Measurements from ENCODE around the gene NACA2.

NACA2 gene

DNA sequence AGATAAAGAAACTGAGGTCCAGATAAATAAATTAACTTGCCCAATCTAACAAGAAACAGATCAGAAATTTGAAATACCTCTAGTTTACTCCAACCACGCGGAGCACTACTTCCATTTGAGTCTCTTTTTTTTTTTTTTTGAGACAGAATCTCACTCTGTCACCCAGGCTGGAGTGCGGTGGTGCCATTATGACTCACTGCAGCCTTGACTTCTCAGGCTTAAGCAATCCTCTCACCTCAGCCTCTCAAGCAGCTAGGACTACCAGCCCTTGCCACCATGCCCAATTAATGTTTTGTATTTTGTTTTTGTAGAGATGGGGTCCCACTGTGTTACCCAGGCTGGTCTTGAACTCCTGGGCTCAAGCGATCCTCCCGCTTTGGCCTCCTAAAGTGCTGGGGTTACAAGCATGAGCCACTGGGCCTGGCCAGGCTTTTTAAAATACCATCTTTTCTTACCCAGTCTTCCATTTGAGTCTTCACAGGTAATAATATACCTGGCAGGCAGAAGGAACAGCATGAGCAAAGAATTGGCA, 3.3 kb upstream of the NACA2 start:
- H3K79me1 ChIP-seq (replicated peaks; ENCODE audit: low read length, poor library complexity, severe bottlenecking), result no peaks in the 10 kb centered on the region
- no peaks in the 10 kb centered on the region for H3K36me3 ChIP-seq (ENCODE audit: control insufficient read depth in 1 of 2, insufficient read depth in 2 of 2, low read depth in 1 of 2, low read length in 2 of 2)
- no peak overlapping the region for H4K91ac ChIP-seq (ENCODE audit: low read length)
- peaks cover 35 to 92% of the 10 kb centered on the region in 2 experiments for H3K27me3 ChIP-seq (ENCODE audit: control insufficient read depth in 1 of 2, insufficient read depth in 1 of 2, low read length in 2 of 2)
- no peak overlapping the region for H2BK15ac ChIP-seq (ENCODE audit: low read depth, poor library complexity, severe bottlenecking)
- no peak overlapping the region for H3K23ac ChIP-seq (ENCODE audit: low read length in 2 of 2)
- no peak overlapping the region for H2BK120ac ChIP-seq (ENCODE audit: low read depth, low read length)
- no peak overlapping the region for H2BK12ac ChIP-seq (ENCODE audit: low read length in 2 of 2)
- no peak overlapping the region for H4K8ac ChIP-seq (ENCODE audit: low read length)
- H2BK5ac ChIP-seq (ENCODE audit: low read depth, low read length, poor library complexity, severe bottlenecking), result no peak overlapping the region
- H3K4me2 ChIP-seq (ENCODE audit: low read length, poor library complexity, severe bottlenecking), result no peak overlapping the region
- H3K18ac ChIP-seq (ENCODE audit: low read depth in 1 of 2, low read length in 2 of 2), result no peak overlapping the region
- no peak overlapping the region for H2AFZ ChIP-seq (ENCODE audit: low read depth, low read length)
- H3K4me1 ChIP-seq (ENCODE audit: control insufficient read depth, insufficient read depth, low read depth, low read length), result peaks cover 3% of the 10 kb centered on the region
- WGBS, result 87% methylated on average over 5 of the region's 5 CpGs
- no peak overlapping the region for H2AK5ac ChIP-seq (ENCODE audit: low read length, severe bottlenecking)
- no peak overlapping the region for H3K27ac ChIP-seq (ENCODE audit: low read length, poor library complexity, severe bottlenecking)
- no peak overlapping the region for H3K4me3 ChIP-seq (ENCODE audit: insufficient read depth in 1 of 2, low read depth in 1 of 2, low read length in 2 of 2)
- no peak overlapping the region for H3K9ac ChIP-seq (ENCODE audit: low read length)
- DNase-seq, result no peak
- H3K4ac ChIP-seq (ENCODE audit: low read depth in 1 of 2, low read length in 2 of 2), result no peak overlapping the region
- H3K14ac ChIP-seq (ENCODE audit: low read length in 2 of 2), result no peak overlapping the region
- no peaks in the 10 kb centered on the region for H3K9me3 ChIP-seq (ENCODE audit: control insufficient read depth, low read length)

- H2AK5ac ChIP-seq (ENCODE audit: low read length, severe bottlenecking), result no peak overlapping the region
- H3K4me1 ChIP-seq (ENCODE audit: control insufficient read depth, insufficient read depth, low read depth, low read length), result peaks cover 3% of the 10 kb centered on the region
- no peak for DNase-seq
- no peak overlapping the region for H4K8ac ChIP-seq (ENCODE audit: low read length)
- H2BK5ac ChIP-seq (ENCODE audit: low read depth, low read length, poor library complexity, severe bottlenecking), result no peak overlapping the region
- no peak overlapping the region for H2BK12ac ChIP-seq (ENCODE audit: low read length in 2 of 2)
- no peak overlapping the region for H3K9ac ChIP-seq (ENCODE audit: low read length)
- no peak overlapping the region for H4K91ac ChIP-seq (ENCODE audit: low read length)
- no peak overlapping the region for H2BK15ac ChIP-seq (ENCODE audit: low read depth, poor library complexity, severe bottlenecking)
- no peaks in the 10 kb centered on the region for H3K36me3 ChIP-seq (ENCODE audit: control insufficient read depth in 1 of 2, insufficient read depth in 2 of 2, low read depth in 1 of 2, low read length in 2 of 2)
- H3K27ac ChIP-seq (ENCODE audit: low read length, poor library complexity, severe bottlenecking), result no peak overlapping the region
- no peak overlapping the region for H2AFZ ChIP-seq (ENCODE audit: low read depth, low read length)
- peak overlapping the region in 1 of 2 experiments; percentile 26 for H3K14ac ChIP-seq (ENCODE audit: low read length in 2 of 2)
- no peak overlapping the region for H3K23ac ChIP-seq (ENCODE audit: low read length in 2 of 2)
- no peak overlapping the region for H2BK120ac ChIP-seq (ENCODE audit: low read depth, low read length)
- no peaks in the 10 kb centered on the region for H3K9me3 ChIP-seq (ENCODE audit: control insufficient read depth, low read length)
- peak overlapping the region in 1 of 2 experiments; percentile 21 for H3K4ac ChIP-seq (ENCODE audit: low read depth in 1 of 2, low read length in 2 of 2)
- H3K4me2 ChIP-seq (ENCODE audit: low read length, poor library complexity, severe bottlenecking), result no peak overlapping the region
- no peaks in the 10 kb centered on the region for H3K79me1 ChIP-seq (replicated peaks; ENCODE audit: low read length, poor library complexity, severe bottlenecking)
- no peak overlapping the region for H3K4me3 ChIP-seq (ENCODE audit: insufficient read depth in 1 of 2, low read depth in 1 of 2, low read length in 2 of 2)
- H3K18ac ChIP-seq (ENCODE audit: low read depth in 1 of 2, low read length in 2 of 2), result no peak overlapping the region
- WGBS, result 90% methylated on average over 7 of the region's 7 CpGs
- peaks cover 28 to 90% of the 10 kb centered on the region in 2 experiments for H3K27me3 ChIP-seq (ENCODE audit: control insufficient read depth in 1 of 2, insufficient read depth in 1 of 2, low read length in 2 of 2)
These were observed 2.4 kb upstream of the NACA2 start for GRCh38 chr17:61593426-61593825.

GRCh38 chr17:61591930-61592329, 911 bp upstream of the NACA2 start:
- Histone ChIP-seq H2BK5ac (ENCODE audit: low read depth, low read length, poor library complexity, severe bottlenecking) (no peak overlapping the region), H2BK15ac (ENCODE audit: low read depth, poor library complexity, severe bottlenecking) (no peak overlapping the region), H3K79me1 (replicated peaks; ENCODE audit: low read length, poor library complexity, severe bottlenecking) (no peaks in the 10 kb centered on the region), H3K9ac (ENCODE audit: low read length) (no peak overlapping the region), H3K9me3 (ENCODE audit: control insufficient read depth, low read length) (no peaks in the 10 kb centered on the region), H3K4me1 (ENCODE audit: control insufficient read depth, insufficient read depth, low read depth, low read length) (peaks cover 3% of the 10 kb centered on the region), H4K91ac (ENCODE audit: low read length) (no peak overlapping the region), H3K27ac (ENCODE audit: low read length, poor library complexity, severe bottlenecking) (no peak overlapping the region), H3K4ac (ENCODE audit: low read depth in 1 of 2, low read length in 2 of 2) (no peak overlapping the region), H3K36me3 (ENCODE audit: control insufficient read depth in 1 of 2, insufficient read depth in 2 of 2, low read depth in 1 of 2, low read length in 2 of 2) (no peaks in the 10 kb centered on the region), H4K8ac (ENCODE audit: low read length) (no peak overlapping the region), H3K4me3 (ENCODE audit: insufficient read depth in 1 of 2, low read depth in 1 of 2, low read length in 2 of 2) (no peak overlapping the region), H3K14ac (ENCODE audit: low read length in 2 of 2) (no peak overlapping the region), H3K18ac (ENCODE audit: low read depth in 1 of 2, low read length in 2 of 2) (no peak overlapping the region), H2BK12ac (ENCODE audit: low read length in 2 of 2) (no peak overlapping the region), H2AK5ac (ENCODE audit: low read length, severe bottlenecking) (no peak overlapping the region), H3K23ac (ENCODE audit: low read length in 2 of 2) (no peak overlapping the region), H2BK120ac (ENCODE audit: low read depth, low read length) (no peak overlapping the region), H3K4me2 (ENCODE audit: low read length, poor library complexity, severe bottlenecking) (no peak overlapping the region), H3K27me3 (ENCODE audit: control insufficient read depth in 1 of 2, insufficient read depth in 1 of 2, low read length in 2 of 2) (peaks cover 28 to 90% of the 10 kb centered on the region in 2 experiments), H2AFZ (ENCODE audit: low read depth, low read length) (no peak overlapping the region)
- 91% methylated on average over 8 of the region's 8 CpGs for WGBS
- DNase-seq, result no peak

DNA sequence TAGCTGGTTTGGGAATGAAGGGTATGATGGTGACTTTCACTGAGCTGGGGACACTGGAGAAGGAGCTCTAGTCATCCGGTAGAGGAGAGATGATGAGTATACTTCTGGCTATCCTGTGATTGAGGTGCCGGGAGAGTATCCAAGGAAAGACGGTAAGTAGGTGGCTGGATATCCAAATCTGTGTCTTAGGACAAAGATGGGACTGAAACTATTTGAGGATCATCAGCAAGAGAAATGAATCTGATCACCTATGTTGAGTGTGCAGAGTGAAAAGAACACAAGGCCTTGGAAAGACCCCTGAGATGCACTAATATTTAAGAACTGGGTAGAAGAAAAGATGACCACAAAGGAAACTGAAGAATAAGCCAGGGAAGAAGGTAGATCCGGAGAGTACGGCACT, 1.0 kb downstream of the NACA2 start:
- no peak overlapping the region for H3K18ac ChIP-seq (ENCODE audit: low read depth in 1 of 2, low read length in 2 of 2)
- no peak overlapping the region for H3K4me2 ChIP-seq (ENCODE audit: low read length, poor library complexity, severe bottlenecking)
- no peak overlapping the region for H3K14ac ChIP-seq (ENCODE audit: low read length in 2 of 2)

More for the DNA sequence above, 1.0 kb downstream of the NACA2 start:
- Histone ChIP-seq H2BK15ac (ENCODE audit: low read depth, poor library complexity, severe bottlenecking) (no peak overlapping the region), H3K23ac (ENCODE audit: low read length in 2 of 2) (no peak overlapping the region), H3K9me3 (ENCODE audit: control insufficient read depth, low read length) (no peaks in the 10 kb centered on the region), H2BK12ac (ENCODE audit: low read length in 2 of 2) (no peak overlapping the region), H3K4me1 (ENCODE audit: control insufficient read depth, insufficient read depth, low read depth, low read length) (peaks cover 3% of the 10 kb centered on the region), H4K8ac (ENCODE audit: low read length) (no peak overlapping the region), H3K27ac (ENCODE audit: low read length, poor library complexity, severe bottlenecking) (no peak overlapping the region), H2AFZ (ENCODE audit: low read depth, low read length) (no peak overlapping the region), H4K91ac (ENCODE audit: low read length) (no peak overlapping the region), H3K9ac (ENCODE audit: low read length) (no peak overlapping the region), H3K4ac (ENCODE audit: low read depth in 1 of 2, low read length in 2 of 2) (no peak overlapping the region), H2AK5ac (ENCODE audit: low read length, severe bottlenecking) (no peak overlapping the region), H3K27me3 (ENCODE audit: control insufficient read depth in 1 of 2, insufficient read depth in 1 of 2, low read length in 2 of 2) (peaks cover 21 to 71% of the 10 kb centered on the region in 2 experiments), H3K79me1 (replicated peaks; ENCODE audit: low read length, poor library complexity, severe bottlenecking) (no peaks in the 10 kb centered on the region), H3K36me3 (ENCODE audit: control insufficient read depth in 1 of 2, insufficient read depth in 2 of 2, low read depth in 1 of 2, low read length in 2 of 2) (no peaks in the 10 kb centered on the region), H3K4me3 (ENCODE audit: insufficient read depth in 1 of 2, low read depth in 1 of 2, low read length in 2 of 2) (no peak overlapping the region), H2BK120ac (ENCODE audit: low read depth, low read length) (no peak overlapping the region), H2BK5ac (ENCODE audit: low read depth, low read length, poor library complexity, severe bottlenecking) (no peak overlapping the region)
- 94% methylated on average over 5 of the region's 5 CpGs for WGBS
- no peak for DNase-seq

All from mesenchymal stem cell (in vitro differentiated cells and primary cell).